Endodermal cell (in vitro differentiated cells): ENCODE measurements around the gene IGSF5. TPM values are rescaled to one million over a fixed set of nuclear protein-coding genes. Genes with fewer than 3 reads are reported as not detected.
A peak's percentile ranks its signal among the peaks of the same experiment; 100 is the strongest.

ENCODE experiments used
- DNase-seq: peaks from one replicate; pipeline ENCODE4 v3.0.0-alpha.2; 2017
- H3K27ac ChIP-seq: 2 replicates; pipeline ENCODE4 v1.5.1; 2013; ENCODE audit warnings: mild to moderate bottlenecking, low read depth, low read length, moderate library complexity
- H3K27me3 ChIP-seq: 2 replicates; pipeline ENCODE4 v1.6.1; 2013; ENCODE audit warnings: mild to moderate bottlenecking, low read length, moderate library complexity; ENCODE audit not compliant: insufficient read depth, control insufficient read depth, poor library complexity, severe bottlenecking
- H3K36me3 ChIP-seq: 2 replicates; pipeline ENCODE4 v1.7.0; 2013; ENCODE audit warnings: mild to moderate bottlenecking, low read length, moderate library complexity; ENCODE audit not compliant: control insufficient read depth, insufficient read depth
- H3K4me1 ChIP-seq: one replicate; pipeline ENCODE4 v1.7.0; 2013; ENCODE audit warnings: low read length; ENCODE audit not compliant: control insufficient read depth, insufficient read depth
- H3K4me3 ChIP-seq: 2 replicates; pipeline ENCODE4 v1.5.1; 2013; ENCODE audit warnings: mild to moderate bottlenecking, low read length, moderate library complexity
- H3K9ac ChIP-seq: 2 replicates; pipeline ENCODE4 v1.6.1; 2013; ENCODE audit warnings: mild to moderate bottlenecking, low read length, moderate library complexity; ENCODE audit not compliant: poor library complexity, severe bottlenecking; ENCODE audit errors: extremely low read depth
- H3K9me3 ChIP-seq: 2 replicates; pipeline ENCODE4 v1.6.1; 2013; ENCODE audit warnings: mild to moderate bottlenecking, low read length, moderate library complexity; ENCODE audit not compliant: control insufficient read depth
- H3K27ac Mint-ChIP-seq: 2 replicates; pipeline ENCODE4 v1.8.0; 2020; ENCODE audit warnings: mixed read lengths
- H3K27me3 Mint-ChIP-seq: 2 replicates; pipeline ENCODE4 v1.8.0; 2021; ENCODE audit warnings: mild to moderate bottlenecking, mixed read lengths; ENCODE audit not compliant: insufficient read depth
- H3K36me3 Mint-ChIP-seq: 2 replicates; pipeline ENCODE4 v1.8.0; 2020; ENCODE audit warnings: low read depth, mixed read lengths
- H3K4me1 Mint-ChIP-seq: 2 replicates; pipeline ENCODE4 v1.8.0; 2020; ENCODE audit warnings: mixed read lengths
- H3K4me3 Mint-ChIP-seq: 2 replicates; pipeline ENCODE4 v1.8.0; 2020; ENCODE audit warnings: mild to moderate bottlenecking, moderate library complexity, mixed read lengths
- H3K9me3 Mint-ChIP-seq: 2 replicates; pipeline ENCODE4 v1.8.0; 2020; ENCODE audit warnings: mild to moderate bottlenecking, mixed read lengths
- WGBS, 2 experiments: methylation state at CpG; one replicate each; pipeline versions ENCODE4 v1.1.5 to v1.1.7; 2013; ENCODE audit warnings: missing lambda C conversion rate in 2 of 2, mixed read lengths in 1 of 2; ENCODE audit not compliant: insufficient coverage in 1 of 2, insufficient read length in 1 of 2; 5-methylcytosine and 5-hydroxymethylcytosine counted together
- total RNA-seq, 2 donors: library from RNA; stranded (reverse); fragmentation: NEBNext Ultra II Directional in 1 of 2; extraction: Animal tissue kit (Norgen Biotek cat#: 25700) in 1 of 2; gene quantifications; 2 replicates in 1 of 2; 3 replicates in 1 of 2; pipeline ENCODE4 v1.2.1, GENCODE V29; 2021
- TF ChIP-seq, protein P1 (sequence below): fragments of 200-600 bp; sonication (generic); conservative IDR thresholded peaks from 2 replicates; pipeline ENCODE4 v1.5.0; 2021; ENCODE audit warnings: antibody characterized with exemption, mild to moderate bottlenecking

The IGSF5 gene
- total RNA-seq, 2 donors from 2014 or later: 0.77 to 0.81 TPM

DNA sequence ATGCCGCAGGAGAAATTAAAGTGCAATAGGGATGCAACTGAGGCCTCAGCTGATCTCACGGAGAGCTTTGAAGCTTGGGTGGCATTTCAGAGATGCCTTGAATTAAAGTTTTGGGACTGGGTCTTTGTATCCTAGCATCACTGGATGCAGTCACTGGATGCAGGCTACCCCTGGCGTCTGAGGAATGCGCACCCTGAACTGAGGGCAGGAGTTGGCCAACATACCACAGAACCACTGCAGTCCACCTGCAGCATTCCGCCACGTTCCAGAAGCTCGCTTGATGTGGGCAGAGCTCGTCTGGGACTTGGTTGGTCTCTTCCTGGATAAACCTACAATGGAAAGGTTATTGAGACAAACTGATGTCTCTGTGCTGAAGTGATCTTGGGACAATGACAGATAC is 34.1 kb upstream of the IGSF5 start:
- Mint-ChIP-seq H3K4me1 (peaks cover 12% of the 10 kb centered on the region), H3K27me3 (peaks cover 1% of the 10 kb centered on the region), H3K27ac (no peak overlapping the region), H3K4me3 (no peak overlapping the region), H3K9me3 (no peaks in the 10 kb centered on the region), H3K36me3 (no peaks in the 10 kb centered on the region)
- Histone ChIP-seq H3K9ac (no peak overlapping the region), H3K4me3 (no peak overlapping the region), H3K27me3 (no peaks in the 10 kb centered on the region), H3K36me3 (no peaks in the 10 kb centered on the region), H3K4me1 (peaks cover 6% of the 10 kb centered on the region), H3K27ac (no peak overlapping the region), H3K9me3 (peaks cover 7% of the 10 kb centered on the region)
- no peak for DNase-seq
- TF ChIP-seq, protein P1, sequence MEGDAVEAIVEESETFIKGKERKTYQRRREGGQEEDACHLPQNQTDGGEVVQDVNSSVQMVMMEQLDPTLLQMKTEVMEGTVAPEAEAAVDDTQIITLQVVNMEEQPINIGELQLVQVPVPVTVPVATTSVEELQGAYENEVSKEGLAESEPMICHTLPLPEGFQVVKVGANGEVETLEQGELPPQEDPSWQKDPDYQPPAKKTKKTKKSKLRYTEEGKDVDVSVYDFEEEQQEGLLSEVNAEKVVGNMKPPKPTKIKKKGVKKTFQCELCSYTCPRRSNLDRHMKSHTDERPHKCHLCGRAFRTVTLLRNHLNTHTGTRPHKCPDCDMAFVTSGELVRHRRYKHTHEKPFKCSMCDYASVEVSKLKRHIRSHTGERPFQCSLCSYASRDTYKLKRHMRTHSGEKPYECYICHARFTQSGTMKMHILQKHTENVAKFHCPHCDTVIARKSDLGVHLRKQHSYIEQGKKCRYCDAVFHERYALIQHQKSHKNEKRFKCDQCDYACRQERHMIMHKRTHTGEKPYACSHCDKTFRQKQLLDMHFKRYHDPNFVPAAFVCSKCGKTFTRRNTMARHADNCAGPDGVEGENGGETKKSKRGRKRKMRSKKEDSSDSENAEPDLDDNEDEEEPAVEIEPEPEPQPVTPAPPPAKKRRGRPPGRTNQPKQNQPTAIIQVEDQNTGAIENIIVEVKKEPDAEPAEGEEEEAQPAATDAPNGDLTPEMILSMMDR: no peak
- WGBS, 2 experiments: 92% methylated on average over 8 of the region's 8 CpGs

DNA sequence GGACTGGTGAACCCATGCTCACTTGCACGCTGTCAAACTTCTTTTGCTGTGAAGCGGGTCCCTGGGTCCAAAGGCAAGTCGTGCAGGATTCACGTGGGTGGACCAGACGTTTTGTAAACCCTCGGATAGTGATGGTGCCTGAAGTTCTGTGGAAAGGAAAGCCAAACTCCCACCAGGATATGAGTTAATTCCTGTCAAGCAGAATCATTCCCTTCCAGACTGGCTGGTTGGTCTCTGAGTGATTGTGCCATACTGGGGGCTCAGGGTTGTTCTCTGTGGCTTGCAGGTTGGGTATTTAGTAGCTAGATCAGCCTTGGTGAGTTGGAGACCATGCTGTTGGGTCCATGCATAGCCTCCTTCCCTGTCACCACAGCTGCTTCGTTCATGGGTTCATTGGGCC is 32.7 kb upstream of the IGSF5 start:
- Histone ChIP-seq H3K4me3 (no peak overlapping the region), H3K36me3 (no peaks in the 10 kb centered on the region), H3K27me3 (no peaks in the 10 kb centered on the region), H3K9me3 (no peaks in the 10 kb centered on the region), H3K9ac (no peak overlapping the region), H3K4me1 (peaks cover 3% of the 10 kb centered on the region), H3K27ac (no peak overlapping the region)
- Mint-ChIP-seq H3K9me3 (no peaks in the 10 kb centered on the region), H3K4me1 (peaks cover 9% of the 10 kb centered on the region), H3K4me3 (no peak overlapping the region), H3K36me3 (no peaks in the 10 kb centered on the region), H3K27ac (no peak overlapping the region), H3K27me3 (peaks cover 1% of the 10 kb centered on the region)
- TF ChIP-seq, protein P1: no peak
- 88 to 91% methylated on average over 4 to 7 of the region's 7 CpGs for WGBS, 2 experiments
- no peak for DNase-seq

GRCh38 chr21:39712976-39713375 is 32.0 kb upstream of the IGSF5 start:
- no peak overlapping the region for H3K9ac ChIP-seq
- TF ChIP-seq, protein P1: peak; percentile 73
- Mint-ChIP-seq H3K4me3 (no peak overlapping the region), H3K36me3 (no peaks in the 10 kb centered on the region), H3K9me3 (no peaks in the 10 kb centered on the region), H3K27ac (no peak overlapping the region), H3K27me3 (peaks cover 1% of the 10 kb centered on the region), H3K4me1 (peaks cover 3% of the 10 kb centered on the region)
- 66 to 83% methylated on average over 1 to 3 of the region's 3 CpGs for WGBS, 2 experiments
- peak; percentile 74 for DNase-seq
- no peak overlapping the region for H3K27ac ChIP-seq
- no peak overlapping the region for H3K4me3 ChIP-seq
- no peaks in the 10 kb centered on the region for H3K27me3 ChIP-seq
- no peaks in the 10 kb centered on the region for H3K36me3 ChIP-seq
- H3K9me3 ChIP-seq: no peaks in the 10 kb centered on the region
- no peaks in the 10 kb centered on the region for H3K4me1 ChIP-seq
